Mesenteric fat pad (tissue), 1 donor: Measurements from ENCODE around the gene CHIC1. TPM values are rescaled to one million over a fixed set of nuclear protein-coding genes. Genes with fewer than 3 reads are reported as not detected.

Experiments used
- DNase-seq: peaks from one replicate; pipeline ENCODE4 v3.0.0-alpha.2; 2020; ENCODE audit warnings: low spot score
- total RNA-seq: library from RNA; stranded (reverse); fragmentation: NEBNext Ultra II Directional; extraction: Animal tissue kit (Norgen Biotek cat#: 25700); gene quantifications from one replicate; pipeline ENCODE4 v1.2.1, GENCODE V29; 2021
- donor health status: DM: yes; HTN: yes; CAD: no.

The CHIC1 gene
- total RNA-seq, 1 donor from 2014 or later = 5.2 TPM

DNA sequence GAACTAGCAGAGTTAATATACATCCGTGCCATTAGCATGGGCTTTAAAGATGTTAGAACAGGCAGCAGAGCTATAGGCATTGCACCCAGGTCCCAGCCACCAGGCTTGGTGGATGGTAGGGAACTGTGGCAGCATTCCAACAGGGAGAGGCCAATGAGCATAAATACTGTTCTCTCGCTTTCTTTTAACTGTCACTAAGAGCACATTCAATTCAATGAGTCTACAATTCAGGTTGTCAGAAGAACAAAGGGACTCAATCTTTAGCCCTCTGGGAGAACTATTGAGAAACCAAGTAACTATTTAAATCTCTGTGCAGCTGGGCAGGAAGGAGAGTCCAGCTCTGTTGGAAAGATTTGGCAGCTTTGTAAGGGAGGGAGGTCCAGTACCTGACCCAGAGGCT is 165.6 kb downstream of the CHIC1 start:
- DNase-seq = no peak

Other genes with a start within 250 kb of the CHIC1 start
- gene CDX4, start 116.1 kb upstream of the CHIC1 start, total RNA-seq = not detected